SK-N-SH treated with all-trans-retinoic acid at 6 μM for 48 hours (cell line): ENCODE results near the gene SCCPDH.

Source experiments
- ATAC-seq: fragments of 200-7000 bp; cut with Tn5 transposase; 3 replicates; pipeline ENCODE4 v1.9.1; 2020; ENCODE audit warnings: mild to moderate bottlenecking, moderate library complexity
- ARNTL ChIP-seq: fragments of 450-650 bp; formaldehyde crosslinking; IDR thresholded peaks from 2 replicates; pipeline ENCODE4 v1.5.0; 2020; ENCODE audit warnings: low read depth, mild to moderate bottlenecking, moderate library complexity, borderline replicate concordance
- BACH2 ChIP-seq: fragments of 250-450 bp; sonication (Bioruptor Pico); IDR thresholded peaks from 2 replicates; pipeline ENCODE4 v1.9.0; 2021; ENCODE audit warnings: mild to moderate bottlenecking, borderline replicate concordance
- CREB5 ChIP-seq: fragments of 250-450 bp; sonication (Bioruptor Pico); IDR thresholded peaks from 2 replicates; pipeline ENCODE4 v1.5.1; 2020; ENCODE audit warnings: low read depth, mild to moderate bottlenecking, moderate library complexity
- CSDC2 ChIP-seq: fragments of 250-450 bp; sonication (Bioruptor Pico); IDR thresholded peaks from 2 replicates; pipeline ENCODE4 v1.5.0; 2020; ENCODE audit warnings: mild to moderate bottlenecking, moderate library complexity
- CSRNP3 ChIP-seq: fragments of 250-450 bp; sonication (Bioruptor Pico); IDR thresholded peaks from 2 replicates; pipeline ENCODE4 v1.5.1; 2021; ENCODE audit warnings: mild to moderate bottlenecking, moderate library complexity
- ESRRG ChIP-seq: fragments of 250-450 bp; sonication (Bioruptor Pico); IDR thresholded peaks from 2 replicates; pipeline ENCODE4 v1.6.1; 2021; ENCODE audit warnings: mild to moderate bottlenecking
- GLIS3 ChIP-seq: fragments of 250-450 bp; sonication (Bioruptor Pico); IDR thresholded peaks from 2 replicates; pipeline ENCODE4 v1.5.0; 2020; ENCODE audit warnings: mild to moderate bottlenecking, moderate library complexity
- ISL1 ChIP-seq: fragments of 250-450 bp; sonication (Bioruptor Pico); IDR thresholded peaks from 2 replicates; pipeline ENCODE4 v2.1.2; 2022; ENCODE audit warnings: mild to moderate bottlenecking, moderate library complexity
- OSR1 ChIP-seq: fragments of 250-450 bp; sonication (Bioruptor Pico); IDR thresholded peaks from 2 replicates; pipeline ENCODE4 v1.8.0; 2022; ENCODE audit warnings: moderate library complexity, mild to moderate bottlenecking, inconsistent platforms
- PATZ1 ChIP-seq: fragments of 250-450 bp; sonication (Bioruptor Pico); IDR thresholded peaks from 2 replicates; pipeline ENCODE4 v1.8.0; 2020; ENCODE audit warnings: mild to moderate bottlenecking, moderate library complexity, borderline replicate concordance
- POU6F1 ChIP-seq: fragments of 250-450 bp; sonication (Bioruptor Pico); IDR thresholded peaks from 2 replicates; pipeline ENCODE4 v1.8.0; 2021; ENCODE audit warnings: low read depth, mild to moderate bottlenecking, moderate library complexity, borderline replicate concordance
- PPARA ChIP-seq: fragments of 250-450 bp; sonication (Bioruptor Pico); IDR thresholded peaks from 2 replicates; pipeline ENCODE4 v1.5.0; 2020; ENCODE audit warnings: mild to moderate bottlenecking, borderline replicate concordance
- RARB ChIP-seq: fragments of 250-450 bp; sonication (Bioruptor Pico); IDR thresholded peaks from 2 replicates; pipeline ENCODE4 v1.8.0; 2021; ENCODE audit warnings: mild to moderate bottlenecking, moderate library complexity
- TCF4 ChIP-seq: fragments of 250-450 bp; sonication (Bioruptor Pico); IDR thresholded peaks from 2 replicates; pipeline ENCODE4 v1.8.0; 2021; ENCODE audit warnings: mild to moderate bottlenecking, moderate library complexity, borderline replicate concordance
- TOX ChIP-seq: fragments of 250-450 bp; sonication (Bioruptor Pico); IDR thresholded peaks from 2 replicates; pipeline ENCODE4 v1.8.0; 2021; ENCODE audit warnings: mild to moderate bottlenecking, moderate library complexity, borderline replicate concordance
- TSHZ2 ChIP-seq: fragments of 250-450 bp; sonication (Bioruptor Pico); IDR thresholded peaks from 2 replicates; pipeline ENCODE4 v1.5.0; 2020; ENCODE audit warnings: mild to moderate bottlenecking, moderate library complexity
- ZC3H10 ChIP-seq: fragments of 250-450 bp; sonication (Bioruptor Pico); IDR thresholded peaks from 2 replicates; pipeline ENCODE4 v1.5.1; 2021; ENCODE audit warnings: mild to moderate bottlenecking, moderate library complexity
- ZFP3 ChIP-seq: fragments of 250-450 bp; sonication (Bioruptor Pico); IDR thresholded peaks from 2 replicates; pipeline ENCODE4 v1.5.0; 2020; ENCODE audit warnings: mild to moderate bottlenecking, moderate library complexity
- ZFP30 ChIP-seq: fragments of 450-650 bp; formaldehyde crosslinking; IDR thresholded peaks from 2 replicates; pipeline ENCODE4 v1.5.0; 2022; ENCODE audit warnings: mild to moderate bottlenecking, moderate library complexity
- ZNF70 ChIP-seq: fragments of 450-650 bp; formaldehyde crosslinking; IDR thresholded peaks from 2 replicates; pipeline ENCODE4 v1.5.0; 2020; ENCODE audit warnings: mild to moderate bottlenecking, moderate library complexity

SCCPDH gene

GRCh38 chr1:246788895-246789338 is 64.7 kb downstream of the SCCPDH start:
- ATAC-seq = no peak; the same call in 2 of the 3 replicates
- TF ChIP-seq ZFP3 (CRISPR knock-in tag) (no peak), POU6F1 (no peak), OSR1 (CRISPR knock-in tag) (no peak), GLIS3 (CRISPR knock-in tag) (no peak)

- ATAC-seq = peak; percentile 5; the same call in 1 of the 3 replicates
- TF ChIP-seq ZFP30 (no peak), CSRNP3 (CRISPR knock-in tag) (no peak), CREB5 (no peak), ISL1 (CRISPR knock-in tag) (no peak), PATZ1 (no peak), ARNTL (no peak)
These were observed 65.5 kb downstream of the SCCPDH start for GRCh38 chr1:246789454-246790339.

- ATAC-seq = no peak
- TF ChIP-seq TOX (no peak), OSR1 (CRISPR knock-in tag) (no peak), ZNF70 (CRISPR knock-in tag) (no peak), CSRNP3 (CRISPR knock-in tag) (no peak), ZC3H10 (no peak), ZFP30 (no peak), GLIS3 (CRISPR knock-in tag) (no peak), TSHZ2 (CRISPR knock-in tag) (no peak), CREB5 (no peak), ARNTL (no peak), ESRRG (CRISPR knock-in tag) (no peak), CSDC2 (CRISPR knock-in tag) (no peak), RARB (CRISPR knock-in tag) (no peak), ISL1 (CRISPR knock-in tag) (no peak), PATZ1 (no peak), TCF4 (CRISPR knock-in tag) (no peak), PPARA (CRISPR knock-in tag) (no peak), BACH2 (CRISPR knock-in tag) (no peak)
- TF ChIP-seq, all 23 proteins: peak for 0
These were observed 66.2 kb downstream of the SCCPDH start for GRCh38 chr1:246790364-246790763.
